Small intestine (tissue), 7 donors: ENCODE data around the gene LPP. TPM values are rescaled to one million over a fixed set of nuclear protein-coding genes. Genes with fewer than 3 reads are reported as not detected.
"Not testable (repeated sequence)": the region's sequence is repeated elsewhere in the genome, so short reads cannot be mapped to it uniquely, and the experiment has no call there.

Experiments used
- DNase-seq, 2 donors: peaks; one replicate each; pipeline versions ENCODE4 v3.0.0 to v3.0.0-alpha.2; 2013
- FAIRE-seq: peaks from 2 replicates; lab custom pipeline; 2012; peaks lifted over from hg19 to GRCh38; lab: Jason Lieb, UNC
- H3K27ac ChIP-seq, 3 donors: one replicate each; pipeline ENCODE4 v1.5.1; 2013; ENCODE audit warnings: low read length in 2 of 3, mild to moderate bottlenecking in 2 of 3, control low read depth in 1 of 3, inconsistent platforms in 1 of 3, low read depth in 1 of 3, moderate library complexity in 1 of 3
- H3K27me3 ChIP-seq, 3 donors: one replicate each; pipeline ENCODE4 v1.6.1; 2013; ENCODE audit warnings: low read length in 3 of 3, inconsistent platforms in 1 of 3; ENCODE audit not compliant: control insufficient read depth in 3 of 3, insufficient read depth in 3 of 3
- H3K36me3 ChIP-seq, 3 donors: one replicate each; pipeline ENCODE4 v1.6.1; 2013; ENCODE audit warnings: low read length in 3 of 3, inconsistent platforms in 1 of 3, low read depth in 1 of 3, mild to moderate bottlenecking in 1 of 3, moderate library complexity in 1 of 3; ENCODE audit not compliant: control insufficient read depth in 3 of 3, insufficient read depth in 2 of 3
- H3K4me1 ChIP-seq, 3 donors: one replicate each; pipeline ENCODE4 v1.6.1; 2013; ENCODE audit warnings: low read length in 2 of 3, inconsistent platforms in 1 of 3, low read depth in 1 of 3, mild to moderate bottlenecking in 1 of 3, moderate library complexity in 1 of 3; ENCODE audit not compliant: control insufficient read depth in 3 of 3, insufficient read depth in 2 of 3
- H3K4me3 ChIP-seq, 3 donors: one replicate each; pipeline ENCODE4 v1.5.1; 2013; ENCODE audit warnings: low read length in 3 of 3, control low read depth in 1 of 3, inconsistent platforms in 1 of 3, low read depth in 1 of 3, mild to moderate bottlenecking in 1 of 3, moderate library complexity in 1 of 3
- H3K9me3 ChIP-seq, 2 donors: one replicate each; pipeline ENCODE4 v1.6.1; 2013; ENCODE audit warnings: low read depth in 1 of 2, low read length in 1 of 2; ENCODE audit not compliant: control insufficient read depth in 2 of 2, insufficient read depth in 1 of 2
- WGBS, 3 donors: extraction: QIAGEN DNeasy Blood & Tissue Kit; methylation state at CpG; one replicate each; pipeline ENCODE4 v1.1.7; 2013; 5-methylcytosine and 5-hydroxymethylcytosine counted together
- polyA plus RNA-seq, 4 donors: library from polyadenylated mRNA; stranded (reverse) in 3 of 4; unstranded in 1 of 4; fragments of 200-250 nt in 3 of 4; fragments of 120-200 nt in 1 of 4; gene quantifications; one replicate each; pipeline versions ENCODE4 v1.2.1 to v1.2.3, GENCODE V29; 2013
- donor health status: healthy with polysubstance abuse.
- donor health status: control.
- donor health status: control.
- donor health status: Bipolar disorder and iron deficiency.
- donor health status: healthy.

LPP gene
- polyA plus RNA-seq, 4 donors = 5.4 to 35.8 (median 12.4) TPM

DNA sequence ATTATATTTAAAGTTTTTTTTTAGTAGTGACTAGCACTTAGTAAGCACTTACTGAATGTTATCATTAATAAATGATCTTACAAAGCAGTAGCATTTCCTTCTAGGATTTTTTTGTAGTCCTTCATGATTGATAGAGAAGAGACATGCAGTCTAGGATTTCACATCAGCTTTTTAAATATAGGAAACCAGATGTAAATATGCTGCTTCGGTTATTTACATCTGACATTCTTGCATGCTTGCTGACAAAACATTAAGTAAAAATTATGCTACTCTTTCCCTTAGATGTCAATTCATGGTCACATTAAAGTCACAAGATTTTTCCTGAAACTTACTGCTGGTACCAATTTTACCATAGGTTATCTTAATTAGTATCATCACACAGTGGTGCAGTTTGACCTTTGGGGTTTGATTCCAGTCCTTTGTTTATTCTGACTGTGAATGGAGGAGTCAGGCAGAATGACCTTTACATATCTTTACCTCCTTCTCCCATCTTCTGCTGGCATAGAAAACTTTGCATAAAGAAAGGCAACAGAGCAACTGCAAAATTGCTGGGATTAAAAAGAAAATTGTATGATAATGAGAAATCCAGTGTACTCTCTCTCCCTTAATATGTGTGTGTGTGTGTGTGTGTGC, 286.5 kb downstream of the LPP start:
- DNase-seq = no peak
- FAIRE-seq = no peak
- 58 to 86% (median 83%) methylated on average over 1 of the region's 1 CpG for WGBS, 3 donors
- H3K4me3 ChIP-seq = no peak overlapping the region
- H3K36me3 ChIP-seq = peaks cover 0 to 3% (median 0%) of the 10 kb centered on the region in 3 donors
- H3K4me1 ChIP-seq = peaks cover 2 to 5% (median 2%) of the 10 kb centered on the region in 3 donors
- H3K9me3 ChIP-seq = no peaks in the 10 kb centered on the region
- no peak overlapping the region for H3K27ac ChIP-seq
- no peaks in the 10 kb centered on the region for H3K27me3 ChIP-seq

GRCh38 chr3:188442430-188442829, 288.5 kb downstream of the LPP start:
- DNase-seq = no peak
- Histone ChIP-seq H3K4me1 (peaks cover 2 to 5% (median 2%) of the 10 kb centered on the region in 3 donors), H3K27me3 (no peaks in the 10 kb centered on the region), H3K4me3 (no peak overlapping the region), H3K9me3 (no peaks in the 10 kb centered on the region), H3K36me3 (peaks cover 0 to 3% (median 0%) of the 10 kb centered on the region in 3 donors), H3K27ac (no peak overlapping the region)
- 82 to 92% (median 83%) methylated on average over 8 of the region's 8 CpGs for WGBS, 3 donors
- no peak for FAIRE-seq

- H3K4me1 ChIP-seq, FAIRE-seq, H3K4me3 ChIP-seq: not testable (repeated sequence)
Observed at GRCh38 chr3:188445175-188445574, 291.2 kb downstream of the LPP start.

GRCh38 chr3:188446014-188446413, 292.1 kb downstream of the LPP start:
- DNase-seq (no peak), FAIRE-seq (no peak)
- Histone ChIP-seq H3K4me3 (no peak overlapping the region), H3K27me3 (no peaks in the 10 kb centered on the region), H3K36me3 (peaks cover 0 to 3% (median 0%) of the 10 kb centered on the region in 3 donors), H3K9me3 (no peaks in the 10 kb centered on the region), H3K27ac (no peak overlapping the region), H3K4me1 (no peaks in the 10 kb centered on the region)
- 73 to 83% (median 74%) methylated on average over 5 of the region's 5 CpGs for WGBS, 3 donors

More at GRCh38 chr3:188445175-188445574, 291.2 kb downstream of the LPP start:
- H3K9me3 ChIP-seq, H3K36me3 ChIP-seq, H3K27me3 ChIP-seq, H3K27ac ChIP-seq, DNase-seq: not testable (repeated sequence)
- WGBS, 3 donors = 95 to 97% (median 96%) methylated on average over 4 of the region's 4 CpGs

DNA sequence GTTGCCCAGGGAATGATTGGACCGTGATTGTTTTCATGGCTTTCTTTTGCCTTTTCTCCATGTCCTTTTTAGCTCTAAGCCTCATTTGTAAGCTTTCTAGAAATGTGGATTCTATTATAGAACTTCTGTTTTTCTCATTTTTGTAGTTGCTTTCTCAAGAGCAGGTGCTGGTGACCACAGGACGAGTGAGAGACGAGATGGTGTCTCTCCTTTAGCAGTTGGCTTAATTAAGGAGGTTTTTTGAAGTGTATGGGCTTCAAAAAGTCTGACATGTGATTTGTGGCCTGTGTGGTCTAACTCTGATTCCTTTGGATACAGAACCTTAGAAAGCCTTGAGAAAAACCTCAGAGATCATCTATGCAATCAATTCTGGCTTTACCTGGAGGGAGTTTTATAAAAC, 292.8 kb downstream of the LPP start:
- Histone ChIP-seq H3K36me3 (peaks cover 0 to 4% (median 0%) of the 10 kb centered on the region in 3 donors), H3K4me1 (no peaks in the 10 kb centered on the region), H3K9me3 (no peaks in the 10 kb centered on the region), H3K27me3 (no peaks in the 10 kb centered on the region), H3K27ac (no peak overlapping the region), H3K4me3 (no peak overlapping the region)
- DNase-seq = no peak
- FAIRE-seq = no peak
- WGBS, 3 donors = 73 to 88% (median 83%) methylated on average over 3 of the region's 3 CpGs

DNA sequence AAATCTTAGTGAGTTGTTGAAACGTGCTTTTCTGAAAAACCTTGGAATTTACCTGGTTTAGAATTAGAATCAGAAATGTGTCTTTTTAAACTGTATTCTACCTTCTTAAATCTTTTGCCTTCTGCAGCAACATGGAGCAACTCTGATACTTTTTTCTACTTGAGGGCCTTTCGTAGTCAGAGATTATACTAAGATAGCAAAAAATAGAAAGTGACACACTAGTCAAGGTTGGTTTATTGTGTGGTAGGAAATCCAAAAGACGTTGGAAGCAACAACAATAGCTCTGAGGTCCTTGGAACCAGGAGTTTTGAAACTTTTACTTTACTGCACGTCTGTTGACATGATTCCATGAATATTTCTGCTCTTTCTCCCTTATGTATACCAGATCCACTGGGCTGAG, 294.9 kb downstream of the LPP start:
- Histone ChIP-seq H3K4me3 (no peak overlapping the region), H3K27me3 (no peaks in the 10 kb centered on the region), H3K4me1 (no peaks in the 10 kb centered on the region), H3K27ac (no peak overlapping the region), H3K36me3 (peaks cover 0 to 4% (median 2%) of the 10 kb centered on the region in 3 donors), H3K9me3 (no peaks in the 10 kb centered on the region)
- DNase-seq = no peak
- no peak for FAIRE-seq
- 88 to 94% (median 91%) methylated on average over 4 of the region's 4 CpGs for WGBS, 3 donors

GRCh38 chr3:188449421-188449820, 295.5 kb downstream of the LPP start:
- no peaks in the 10 kb centered on the region for H3K4me1 ChIP-seq
- WGBS, 3 donors = 98 to 99% (median 98%) methylated on average over 2 of the region's 2 CpGs
- no peaks in the 10 kb centered on the region for H3K27me3 ChIP-seq
- H3K9me3 ChIP-seq = no peaks in the 10 kb centered on the region
- no peak for FAIRE-seq
- no peak overlapping the region for H3K4me3 ChIP-seq
- no peak for DNase-seq
- H3K36me3 ChIP-seq = peaks cover 0 to 4% (median 2%) of the 10 kb centered on the region in 3 donors
- H3K27ac ChIP-seq = no peak overlapping the region

- no peak overlapping the region for H3K27ac ChIP-seq
- no peak overlapping the region for H3K4me3 ChIP-seq
- FAIRE-seq (no peak), DNase-seq (no peak)
- H3K4me1 ChIP-seq = no peaks in the 10 kb centered on the region
- H3K9me3 ChIP-seq = no peaks in the 10 kb centered on the region
- 93 to 95% (median 93%) methylated on average over 8 of the region's 8 CpGs for WGBS, 3 donors
- H3K27me3 ChIP-seq = no peaks in the 10 kb centered on the region
- H3K36me3 ChIP-seq = peaks cover 0 to 4% (median 2%) of the 10 kb centered on the region in 3 donors
Observed at GRCh38 chr3:188452158-188452772, 298.3 kb downstream of the LPP start.
